HG02588 (cell line): ENCODE measurements around the gene PDIA4.
"Not testable (repeated sequence)": the region's sequence is repeated elsewhere in the genome, so short reads cannot be mapped to it uniquely, and the experiment has no call there.

Experiments
- ATAC-seq: cut with Tn5 transposase; IDR thresholded peaks from one replicate; pipeline ENCODE4 v1.9.1; 2021; ENCODE audit warnings: mild to moderate bottlenecking, moderate library complexity; ENCODE audit not compliant: unreplicated experiment

The PDIA4 gene

DNA sequence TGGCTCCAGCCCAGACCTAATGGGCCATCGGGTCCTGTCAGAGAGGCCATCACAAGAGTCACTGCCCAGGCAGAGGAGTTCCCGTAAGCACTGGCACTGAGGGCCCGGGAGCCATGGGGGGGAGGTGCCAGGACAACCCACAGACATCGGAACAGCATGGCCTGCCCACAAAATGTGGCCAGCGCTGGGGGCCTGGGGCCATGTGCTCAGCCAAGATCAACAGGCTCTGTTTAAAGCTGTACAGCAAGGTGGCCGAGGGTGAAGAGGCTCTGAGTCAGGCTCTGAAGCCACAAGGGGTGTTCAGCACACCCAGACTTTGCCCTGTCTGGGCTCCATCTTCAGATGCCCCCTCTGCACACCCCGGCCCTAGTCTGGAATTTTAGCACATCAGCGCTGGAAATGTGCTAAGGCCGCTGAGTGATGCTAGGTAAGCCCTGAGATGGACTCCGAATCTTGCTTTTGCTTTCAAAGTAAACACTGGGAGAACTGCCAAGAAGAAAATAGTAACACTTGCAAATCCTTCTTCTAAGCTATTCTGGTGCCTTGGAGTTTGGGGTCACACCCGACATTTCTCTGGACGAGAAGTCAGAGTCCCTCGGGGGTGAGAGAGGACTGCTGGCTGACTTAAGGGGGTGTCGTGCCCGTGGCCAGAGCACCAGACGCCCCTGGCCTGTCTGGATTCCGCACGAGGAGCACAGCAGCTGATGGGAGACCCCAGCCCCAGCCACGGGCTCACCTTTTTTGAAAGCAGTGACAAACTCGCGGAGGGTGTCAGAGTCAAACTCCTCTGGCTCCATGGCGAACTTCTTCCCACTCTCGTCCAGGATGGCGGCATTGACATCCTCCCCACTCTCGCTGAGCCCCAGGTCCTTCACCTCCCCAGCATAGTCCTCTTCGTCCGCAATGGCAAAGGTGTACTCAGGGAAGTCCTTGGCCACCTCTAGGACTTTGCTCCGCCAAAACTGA is 23.6 kb downstream of the PDIA4 start:
- ATAC-seq = no peak

DNA sequence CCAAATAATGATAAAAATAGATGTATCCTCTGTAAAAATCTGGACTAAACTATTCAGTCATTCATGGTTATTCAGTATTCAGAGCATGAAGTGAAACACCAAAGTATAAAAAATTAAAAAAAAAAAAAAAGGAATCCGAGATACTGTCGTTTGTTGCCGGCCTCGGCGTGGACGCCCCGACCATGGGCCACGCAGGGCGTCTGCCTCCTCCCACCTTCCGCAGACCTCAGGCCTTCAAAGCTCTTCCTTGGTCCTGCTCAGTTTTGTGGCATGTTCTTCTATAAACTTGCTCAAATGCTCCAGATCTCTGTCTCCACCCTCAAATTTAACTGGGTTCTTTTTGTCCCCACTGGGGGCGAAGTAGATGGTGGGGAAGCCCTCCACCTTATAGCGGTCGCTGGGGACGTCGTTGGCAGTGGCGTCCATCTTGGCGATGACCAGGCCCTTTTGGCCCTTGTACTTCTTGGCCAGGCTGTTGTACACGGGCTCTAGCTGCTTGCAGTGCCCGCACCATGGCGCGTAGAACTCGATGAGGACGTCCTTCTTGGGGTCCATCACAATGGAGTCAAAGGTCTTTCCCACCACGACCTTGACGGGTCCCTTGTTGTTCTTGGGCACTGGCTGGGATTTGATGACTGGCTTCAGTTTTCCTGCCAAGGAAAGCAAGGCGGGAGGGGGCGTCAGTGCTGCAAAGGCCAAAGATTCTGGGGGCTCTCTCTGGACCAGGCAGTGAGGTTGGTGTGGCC is 24.6 kb downstream of the PDIA4 start:
- no peak for ATAC-seq

DNA sequence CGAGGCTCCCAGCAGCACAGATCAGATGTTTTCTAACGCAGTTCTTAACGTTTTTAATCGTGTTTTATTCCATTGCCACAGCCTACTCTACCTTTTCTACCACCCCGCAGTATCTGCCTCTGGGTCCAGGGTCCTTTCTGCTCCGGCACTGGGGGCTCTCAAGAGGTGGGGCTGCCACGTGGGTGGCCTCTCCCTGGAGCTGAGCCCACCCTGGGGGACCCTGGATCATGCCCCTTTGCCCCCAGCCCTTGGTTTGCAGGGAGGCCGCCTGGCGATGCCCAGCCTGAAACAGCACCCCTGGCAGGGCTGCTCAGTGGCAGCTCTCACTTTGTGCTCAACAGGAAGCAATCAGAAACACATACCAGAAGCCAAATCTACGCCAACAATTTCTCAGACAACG is 25.3 kb downstream of the PDIA4 start:
- no peak for ATAC-seq

DNA sequence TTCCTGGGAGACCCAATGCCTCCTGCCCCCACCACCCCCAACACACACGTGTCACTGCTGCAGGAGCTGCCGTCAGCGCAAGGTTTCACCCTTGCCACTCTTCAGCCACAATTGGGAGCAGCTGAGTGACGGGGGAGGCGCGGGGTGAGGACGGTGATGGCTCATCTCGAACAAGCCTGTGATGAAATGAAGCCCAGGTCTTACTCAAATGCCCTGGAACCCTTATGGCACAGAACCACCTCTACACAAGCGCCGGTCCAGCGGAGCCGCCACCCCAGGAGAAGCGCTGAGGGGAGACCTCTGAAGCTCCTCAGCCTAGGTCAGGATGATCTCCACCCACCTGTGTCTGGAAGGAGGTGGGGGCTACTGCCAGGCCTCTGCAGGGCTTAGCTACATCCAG is 25.7 kb downstream of the PDIA4 start:
- ATAC-seq = no peak

DNA sequence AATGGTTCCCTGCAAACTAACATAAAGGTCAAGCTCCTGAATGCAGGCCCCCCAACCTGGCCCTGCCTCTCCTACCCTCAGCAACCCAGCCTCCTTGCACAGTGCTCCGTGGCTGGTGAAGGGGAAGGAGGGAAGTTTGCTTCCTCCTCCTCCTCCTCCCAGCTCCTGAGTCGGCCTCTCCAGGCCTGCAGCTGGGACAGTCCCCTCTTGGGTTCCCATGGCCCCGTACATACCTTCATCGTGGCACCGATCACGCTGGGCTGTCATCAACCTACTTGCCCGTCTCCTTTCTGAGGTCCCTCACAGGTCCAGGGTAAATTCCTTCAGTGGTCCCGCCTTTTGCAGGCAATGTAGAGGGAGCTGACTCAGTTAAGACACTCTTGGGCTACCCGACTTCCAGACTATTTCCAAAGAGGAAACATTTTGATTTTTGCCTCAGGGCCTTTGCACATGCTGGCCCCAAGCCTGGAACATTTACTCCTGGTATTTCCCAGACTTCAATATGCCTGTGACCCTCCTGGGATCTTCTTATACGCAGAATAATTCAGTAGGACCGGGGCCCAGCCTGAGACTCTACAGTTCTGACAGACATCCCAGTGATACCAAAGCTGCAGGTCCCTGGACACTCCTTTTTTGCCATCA is 26.8 kb downstream of the PDIA4 start:
- ATAC-seq = no peak

DNA sequence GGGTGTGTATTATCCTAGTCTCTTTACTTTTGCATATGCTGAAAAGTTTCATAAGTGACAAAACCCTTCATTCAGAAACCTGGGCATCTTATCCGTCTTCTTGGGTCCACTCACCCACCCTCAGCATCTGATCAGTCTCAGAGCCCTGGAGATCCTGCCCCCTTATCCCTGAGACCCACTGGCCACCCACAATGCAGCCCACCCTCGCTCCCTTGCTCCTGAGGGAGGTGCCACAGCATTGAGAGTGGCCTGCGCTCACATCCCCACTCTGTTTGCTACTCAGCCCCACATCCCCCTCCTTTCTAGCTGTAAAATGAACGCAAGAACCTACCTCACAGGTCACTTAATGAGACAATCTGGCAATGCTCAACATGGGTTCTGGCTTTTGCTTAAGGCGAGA is 27.3 kb downstream of the PDIA4 start:
- ATAC-seq = no peak

DNA sequence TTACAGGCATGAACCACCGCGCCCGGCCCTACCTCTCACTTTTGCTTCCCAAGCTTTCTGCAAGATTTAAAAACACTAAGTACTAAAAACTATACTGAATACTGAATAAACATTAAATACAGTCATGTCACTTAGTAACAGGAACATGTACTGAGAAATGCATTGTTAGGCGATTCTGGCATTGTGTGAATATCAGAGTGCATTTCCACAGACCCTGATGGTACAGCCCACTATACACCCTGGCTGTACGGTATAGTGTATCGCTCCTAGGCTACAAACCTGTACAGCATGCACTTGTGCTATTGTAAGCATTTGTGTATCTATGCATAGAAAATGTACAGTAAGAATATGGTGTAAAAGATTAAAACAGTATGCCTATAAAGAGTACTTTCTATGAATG is 29.1 kb downstream of the PDIA4 start:
- no peak for ATAC-seq

DNA sequence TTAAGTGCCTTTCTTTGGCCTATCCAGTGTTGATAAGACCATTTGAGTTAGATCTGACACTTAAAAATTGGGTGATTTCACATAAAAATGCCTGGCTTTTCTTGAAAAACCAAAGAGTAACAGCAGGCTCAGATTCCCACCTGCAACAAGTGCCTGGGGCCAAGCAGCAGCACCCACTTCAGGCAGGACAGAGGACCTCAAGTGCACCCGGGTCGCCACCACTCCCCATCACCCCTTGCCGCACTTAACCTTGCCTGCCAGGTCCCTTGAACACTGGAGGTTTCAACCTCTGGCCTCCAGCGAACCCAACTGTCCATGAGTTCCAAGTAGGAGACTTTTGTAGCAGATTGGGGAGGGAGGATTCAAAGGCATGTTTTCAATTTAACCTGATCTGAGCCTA is 30.8 kb downstream of the PDIA4 start:
- ATAC-seq = no peak

DNA sequence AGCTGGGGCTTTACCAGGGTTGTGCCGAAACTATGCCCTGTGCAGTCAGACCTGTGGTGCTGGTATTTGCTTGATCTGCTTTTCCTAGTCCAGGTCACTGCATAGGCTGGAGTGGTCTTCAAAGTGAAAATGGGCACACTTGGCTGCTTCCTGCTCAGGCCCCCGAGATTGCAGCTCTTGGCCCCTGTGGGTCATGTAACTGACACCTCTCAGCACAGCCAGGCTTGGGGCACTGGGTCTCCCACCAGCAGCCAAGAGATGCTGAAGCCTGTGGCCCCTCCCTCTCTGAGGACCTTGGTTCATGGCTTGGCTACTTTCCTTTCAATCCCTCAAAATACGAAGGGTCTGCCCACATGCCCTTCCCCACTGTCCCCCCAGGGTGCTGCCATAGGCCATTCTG is 33.7 kb downstream of the PDIA4 start:
- no peak for ATAC-seq

DNA sequence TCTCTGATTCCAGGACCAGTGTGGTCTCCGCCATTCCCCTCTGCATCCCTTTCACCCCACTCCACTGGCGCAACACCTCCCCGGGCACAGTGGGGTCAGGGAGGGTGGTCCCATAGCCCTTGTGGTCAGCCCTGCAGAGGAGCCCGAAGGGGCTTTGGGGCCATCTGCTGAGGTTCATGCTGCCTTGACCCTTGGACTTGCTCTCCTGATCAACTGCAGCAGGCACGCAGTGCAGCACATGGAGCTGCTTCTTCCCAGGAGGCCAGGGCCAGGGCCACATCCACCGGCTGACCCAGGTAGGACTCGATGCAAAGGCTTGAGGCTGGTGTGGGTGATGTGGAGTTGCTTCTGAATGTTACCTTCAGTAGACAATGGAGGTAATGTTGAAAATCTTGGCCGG is 35.1 kb downstream of the PDIA4 start:
- ATAC-seq = no peak

DNA sequence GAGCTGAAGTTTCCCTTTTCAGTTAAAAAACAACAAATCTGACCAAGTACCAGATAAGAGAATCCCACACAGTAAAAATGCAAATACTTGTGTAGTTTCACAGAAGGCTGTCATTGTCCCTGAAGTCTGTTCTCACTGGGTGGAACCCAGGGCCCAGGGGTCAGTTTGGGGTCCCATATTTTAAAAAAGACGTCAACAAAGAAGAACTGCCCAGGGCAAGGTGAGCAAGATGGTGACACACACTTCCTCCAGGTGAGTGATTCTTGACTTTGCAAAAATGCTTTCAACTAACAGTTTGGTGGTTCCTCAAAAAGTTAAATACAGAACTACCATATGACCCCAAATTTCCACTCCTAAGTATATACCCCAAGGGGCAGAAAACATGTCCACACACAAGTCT is 36.8 kb downstream of the PDIA4 start:
- ATAC-seq = no peak

DNA sequence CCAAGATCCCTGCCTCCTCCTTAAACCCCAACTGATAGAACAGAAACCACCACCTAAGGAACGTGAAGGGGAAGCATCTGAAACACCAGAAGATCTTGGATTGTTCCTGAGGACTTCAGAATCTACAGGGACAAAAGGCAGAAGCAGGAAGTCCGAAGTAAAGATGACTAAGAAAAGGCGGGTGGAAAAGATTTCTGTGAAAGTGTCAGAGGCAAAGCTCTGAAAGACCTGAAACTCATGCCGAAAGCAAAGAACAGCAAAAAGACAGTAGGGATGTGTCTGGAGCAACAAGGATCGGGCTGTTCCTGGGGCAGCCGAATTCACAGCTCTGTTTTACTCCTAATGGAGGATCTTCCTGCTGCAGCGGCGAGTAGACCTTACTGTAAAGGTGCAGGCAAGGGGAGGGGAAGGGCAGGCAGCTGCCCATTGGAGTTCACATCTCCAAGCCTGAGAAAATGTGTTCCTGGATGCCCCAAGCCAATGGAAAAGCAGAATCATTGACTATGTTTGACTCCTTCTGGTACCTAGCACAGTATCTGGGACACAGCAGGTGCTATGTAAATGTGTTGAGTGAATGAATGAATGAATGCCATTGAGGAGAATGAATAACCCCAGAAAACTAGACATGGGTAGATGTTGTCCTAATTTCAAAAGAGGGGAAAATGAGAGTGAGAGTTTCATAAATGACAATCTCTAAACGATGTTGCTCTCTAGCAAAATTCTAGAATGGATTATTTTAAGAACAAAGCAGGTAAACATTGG is 40.4 kb downstream of the PDIA4 start:
- no peak for ATAC-seq

DNA sequence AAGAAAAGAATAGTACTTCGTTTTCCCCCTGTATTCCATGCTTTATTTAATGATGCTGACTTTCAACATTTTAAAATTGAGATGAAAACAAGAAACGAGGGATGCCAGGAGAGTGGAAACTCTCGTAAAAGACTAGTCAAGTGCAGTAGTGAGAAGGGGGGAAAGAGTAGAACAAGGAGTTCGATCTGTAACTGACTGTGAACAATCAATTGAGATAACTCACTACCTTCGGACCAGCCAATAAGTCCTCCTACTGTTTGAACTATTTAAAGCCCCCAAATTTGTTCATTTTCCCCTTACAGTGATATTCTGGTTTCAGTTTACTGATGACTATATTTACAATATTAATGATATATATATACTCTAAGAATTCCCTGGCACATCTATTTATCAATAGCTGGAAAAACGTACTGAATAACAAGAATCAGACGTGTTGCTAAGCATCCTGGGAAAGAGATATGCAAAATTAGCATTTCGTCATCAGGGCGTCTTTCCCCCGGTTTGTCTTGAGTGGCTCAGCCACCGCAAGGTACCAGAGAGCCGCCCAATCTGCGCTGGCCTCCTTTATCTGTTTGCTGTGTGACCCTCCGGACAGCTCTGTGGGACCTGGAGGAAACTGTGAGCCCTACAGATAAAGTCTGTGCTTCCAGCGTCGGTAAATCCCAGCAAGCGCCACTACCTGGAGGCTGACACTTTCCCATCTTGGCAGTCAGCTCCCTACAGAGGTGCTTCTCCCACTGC is 41.1 kb downstream of the PDIA4 start:
- ATAC-seq = peak; percentile 91

DNA sequence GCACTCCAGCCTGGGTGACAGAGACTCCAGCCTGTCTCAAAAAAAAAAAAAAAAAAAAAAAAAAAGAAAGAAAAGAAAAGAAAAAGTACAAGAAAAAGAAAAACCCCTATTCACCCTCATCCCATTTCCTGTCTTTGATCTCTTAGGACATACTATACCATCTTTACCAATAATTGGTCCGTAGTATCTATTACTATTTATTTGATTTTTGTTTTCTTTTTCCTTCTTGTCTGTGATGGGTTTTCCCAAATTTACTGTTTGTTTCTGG is 41.6 kb downstream of the PDIA4 start:
- ATAC-seq = no peak

DNA sequence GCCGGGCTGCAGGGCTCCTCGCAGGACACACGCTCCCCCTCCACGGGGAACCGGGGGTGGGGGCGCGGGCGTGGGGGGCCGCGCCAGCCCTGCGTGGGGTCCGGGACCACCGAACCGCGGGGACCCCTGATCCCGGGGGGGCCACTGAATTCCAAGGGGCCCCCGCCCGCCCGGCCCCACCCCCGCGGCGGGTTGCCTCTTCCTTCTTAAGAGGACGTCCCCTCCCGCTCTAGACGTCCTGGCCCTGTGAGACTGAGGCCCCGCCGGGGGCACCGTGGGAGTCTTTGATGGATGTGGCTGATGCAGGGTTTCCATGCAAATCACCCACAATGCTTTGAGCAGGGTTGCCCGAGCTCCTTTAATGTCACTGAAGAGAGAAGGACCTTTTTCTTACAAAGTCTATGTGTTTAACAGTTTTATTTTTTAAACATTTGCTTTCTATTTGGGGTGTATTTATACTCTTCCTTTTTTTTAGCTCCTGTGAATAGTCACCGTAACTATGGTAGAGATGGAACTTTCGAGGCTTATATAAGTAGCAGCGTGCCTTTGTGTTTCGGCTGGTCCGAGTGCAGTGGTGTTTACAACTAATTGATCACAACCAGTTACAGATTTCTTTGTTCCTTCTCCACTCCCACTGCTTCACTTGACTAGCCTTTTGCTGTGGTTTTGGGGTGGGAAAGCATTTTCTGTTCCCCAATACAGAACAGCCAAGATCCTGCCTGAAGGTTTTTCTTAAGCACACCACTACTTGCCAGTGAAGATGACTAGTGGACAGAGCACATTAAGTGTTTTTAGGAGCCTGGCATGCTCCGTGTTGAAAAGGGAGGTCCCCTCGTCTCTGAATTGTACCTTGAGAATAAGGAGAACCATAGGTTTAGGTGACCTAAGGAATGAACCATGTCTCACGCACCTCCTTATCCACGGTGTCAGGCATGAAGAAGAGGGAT is 44.8 kb downstream of the PDIA4 start:
- peak; percentile 45 for ATAC-seq

DNA sequence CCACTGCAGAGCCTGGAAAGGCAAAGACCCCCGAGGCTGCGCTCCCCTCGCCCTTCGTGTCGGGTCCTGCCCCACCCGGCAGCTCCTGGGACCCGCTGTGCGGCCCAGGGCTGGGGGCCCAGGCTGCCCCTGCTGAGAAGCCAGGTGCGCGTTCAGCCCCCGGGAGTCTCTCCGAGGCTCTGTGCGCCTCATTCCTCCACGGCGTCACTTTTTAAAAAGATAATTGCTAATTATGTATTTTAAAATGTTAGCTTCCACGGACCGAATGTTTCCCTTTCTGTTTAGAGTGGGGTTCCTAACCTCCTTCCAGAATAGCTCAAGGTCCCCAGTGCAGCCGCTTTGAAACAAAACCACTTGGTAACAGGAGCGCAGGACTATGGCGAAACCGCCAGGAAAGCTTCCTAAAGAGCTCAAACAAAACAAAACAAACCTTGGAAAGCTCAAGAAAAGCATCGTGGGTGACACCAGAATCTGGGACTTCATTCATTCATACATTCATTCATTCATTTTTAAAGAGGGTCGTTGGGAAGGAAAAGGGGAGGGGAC is 45.6 kb downstream of the PDIA4 start:
- no peak for ATAC-seq

DNA sequence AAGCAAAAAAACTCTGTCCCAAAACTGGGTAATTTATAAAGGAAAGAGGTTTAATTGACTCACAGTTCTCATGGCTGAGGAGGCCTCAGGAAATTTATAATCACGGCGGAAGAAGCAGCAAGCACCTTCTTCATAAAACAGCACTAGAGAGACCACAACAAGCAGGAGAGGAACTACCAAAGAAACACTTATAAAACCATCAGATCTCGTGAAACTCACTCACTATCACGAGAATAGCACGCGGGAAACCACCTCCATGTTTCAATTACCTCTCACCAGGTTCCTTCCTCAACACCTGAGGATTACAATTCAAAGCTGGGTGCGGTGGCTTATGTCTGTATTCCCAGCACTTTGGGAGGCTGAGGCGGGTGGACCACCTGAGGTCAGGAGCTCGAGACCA is 48.5 kb downstream of the PDIA4 start:
- no peak for ATAC-seq

DNA sequence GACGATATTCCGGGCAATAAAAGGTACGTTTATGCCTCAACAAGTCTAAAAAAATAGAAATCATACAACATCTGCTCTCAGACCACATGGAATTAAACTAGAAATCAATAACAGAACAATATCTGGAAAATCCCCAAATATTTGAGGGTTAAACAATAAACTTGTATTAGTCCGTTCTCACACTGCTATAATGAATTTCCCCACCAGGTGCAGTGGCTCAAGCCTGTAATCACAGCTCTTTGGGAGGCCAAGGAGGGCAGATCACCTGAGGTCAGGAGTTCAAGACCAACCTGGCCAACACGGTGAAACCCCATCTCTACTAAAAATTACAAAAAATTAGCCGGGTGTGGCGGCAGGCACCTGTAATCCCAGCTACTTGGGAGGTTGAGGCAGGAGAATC is 49.2 kb downstream of the PDIA4 start:
- ATAC-seq = not testable (repeated sequence)

DNA sequence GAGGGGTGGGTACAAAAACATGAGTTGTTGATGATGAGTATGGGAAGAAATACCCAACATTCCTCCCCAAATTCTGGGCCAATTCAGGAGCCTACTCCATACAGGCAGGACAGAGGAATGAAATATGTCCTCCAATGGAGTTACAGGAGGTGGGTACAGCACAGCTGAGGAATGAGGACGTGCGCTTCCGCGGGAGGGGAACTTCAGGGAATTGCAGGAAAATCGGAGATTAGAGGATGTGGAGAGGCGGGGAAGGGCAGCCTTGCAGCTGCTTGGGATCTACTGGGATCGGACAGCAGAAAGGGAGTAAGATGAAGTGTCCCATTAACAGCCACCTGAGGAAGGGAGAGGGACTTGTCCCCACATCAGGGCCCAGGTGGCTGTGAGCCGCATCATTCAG is 50.2 kb downstream of the PDIA4 start:
- no peak for ATAC-seq
